Lung microvascular endothelial cell (primary cell): ENCODE results near the gene SLC4A3. TPM values are rescaled to one million over a fixed set of nuclear protein-coding genes. Genes with fewer than 3 reads are reported as not detected.

Source experiments
- DNase-seq, 2 donors: peaks; one replicate each; pipeline versions ENCODE4 v3.0.0 to v3.0.0-alpha.2; 2010; ENCODE audit warnings: low read depth in 2 of 2
- total RNA-seq: library from RNA; depleted of rRNA; stranded (reverse); fragments of >200 nt; gene quantifications from 2 replicates; pipeline ENCODE4 v1.2.1, GENCODE V29; 2014

Gene SLC4A3
- total RNA-seq, 1 donor from 2014 or later, result under 0.01 TPM

GRCh38 chr2:219611866-219612576, 15.4 kb upstream of the SLC4A3 start:
- DNase-seq, result no peak

- no peak for DNase-seq
These were observed 14.7 kb upstream of the SLC4A3 start for GRCh38 chr2:219612577-219613286.

GRCh38 chr2:219613461-219614070, 13.9 kb upstream of the SLC4A3 start:
- no peak for DNase-seq

GRCh38 chr2:219614076-219614860, 13.2 kb upstream of the SLC4A3 start:
- DNase-seq, result no peak

- no peak for DNase-seq
These were observed 12.4 kb upstream of the SLC4A3 start for GRCh38 chr2:219615036-219615435.

- DNase-seq, result no peak
These were observed 11.5 kb upstream of the SLC4A3 start for GRCh38 chr2:219615894-219616293.

GRCh38 chr2:219616550-219616949, 10.9 kb upstream of the SLC4A3 start:
- no peak for DNase-seq

- no peak for DNase-seq
These were observed 8.7 kb upstream of the SLC4A3 start for GRCh38 chr2:219618733-219619122.

- DNase-seq, result no peak
These were observed 8.2 kb upstream of the SLC4A3 start for GRCh38 chr2:219619235-219619634.

GRCh38 chr2:219620546-219620945, 6.9 kb upstream of the SLC4A3 start:
- no peak for DNase-seq

- DNase-seq, result no peak
These were observed 5.5 kb upstream of the SLC4A3 start for GRCh38 chr2:219621935-219622334.

GRCh38 chr2:219622472-219622871, 5.0 kb upstream of the SLC4A3 start:
- DNase-seq, result no peak

GRCh38 chr2:219624565-219624964, 2.9 kb upstream of the SLC4A3 start:
- DNase-seq, result no peak

GRCh38 chr2:219625179-219625578, 2.3 kb upstream of the SLC4A3 start:
- no peak for DNase-seq

- DNase-seq, result no peak
These were observed 890 bp upstream of the SLC4A3 start for GRCh38 chr2:219626540-219626939.

GRCh38 chr2:219628235-219628985, 980 bp downstream of the SLC4A3 start:
- DNase-seq, result no peak

- DNase-seq, result no peak
These were observed 1.8 kb downstream of the SLC4A3 start for GRCh38 chr2:219628986-219629901.

GRCh38 chr2:219629976-219630695, 2.7 kb downstream of the SLC4A3 start:
- DNase-seq, result no peak

GRCh38 chr2:219630770-219631405, 3.5 kb downstream of the SLC4A3 start:
- DNase-seq, result peak in 1 of 2 donors; percentile 20
